ENCODE results near the gene TMEM18. TPM values are rescaled to one million over a fixed set of nuclear protein-coding genes. Genes with fewer than 3 reads are reported as not detected.
"Not testable (repeated sequence)": the region's sequence is repeated elsewhere in the genome, so short reads cannot be mapped to it uniquely, and the experiment has no call there.

Gene TMEM18
- total RNA-seq, 2 experiments from 2014 or later: 32.6 to 34.5 TPM

DNA sequence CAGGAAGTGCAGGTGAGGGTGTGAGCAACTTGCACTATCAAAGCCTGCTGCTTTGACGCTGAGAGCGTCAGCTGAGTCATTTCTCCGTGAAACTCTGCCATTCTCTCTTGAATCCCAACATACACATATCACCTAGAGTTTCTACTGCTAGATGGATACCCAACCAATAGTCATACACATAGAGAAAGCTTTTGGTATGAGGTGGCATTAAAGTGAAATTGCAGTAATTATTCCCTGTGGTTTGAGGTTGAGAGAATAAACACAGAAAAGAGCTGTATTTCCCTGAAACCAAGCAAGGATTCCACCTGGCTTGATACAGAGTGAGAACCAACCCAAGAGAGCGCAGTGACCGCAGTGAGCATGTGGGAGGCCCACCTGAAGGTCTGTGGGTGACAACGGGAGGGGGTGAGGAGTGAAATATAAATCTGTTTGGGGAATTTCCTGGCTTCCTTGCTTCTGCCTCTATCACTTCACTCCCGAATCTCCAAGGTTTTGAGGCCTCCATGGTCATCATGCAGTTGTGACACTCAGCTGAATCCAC is 28.8 kb upstream of the TMEM18 start:
- peak; percentile 21 for DNase-seq
- Mint-ChIP-seq H3K9me3 (peaks cover 5% of the 10 kb centered on the region), H3K27ac (peak overlapping the region; percentile 61), H3K27me3 (peaks cover 11% of the 10 kb centered on the region), H3K4me1 (peaks cover 13% of the 10 kb centered on the region), H3K4me3 (no peak overlapping the region), H3K36me3 (no peaks in the 10 kb centered on the region)

- H3K36me3 Mint-ChIP-seq, H3K9me3 Mint-ChIP-seq, H3K27ac Mint-ChIP-seq, H3K4me3 Mint-ChIP-seq, DNase-seq: not testable (repeated sequence)
- peaks cover 13% of the 10 kb centered on the region for H3K4me1 Mint-ChIP-seq
- H3K27me3 Mint-ChIP-seq: peaks cover 22% of the 10 kb centered on the region
Measured at GRCh38 chr2:702765-703164, 25.6 kb upstream of the TMEM18 start.

GRCh38 chr2:696999-697627 is 19.9 kb upstream of the TMEM18 start:
- peaks cover 3% of the 10 kb centered on the region for H3K9me3 Mint-ChIP-seq
- H3K4me1 Mint-ChIP-seq: peaks cover 5% of the 10 kb centered on the region
- H3K36me3 Mint-ChIP-seq: no peaks in the 10 kb centered on the region
- peaks cover 27% of the 10 kb centered on the region for H3K27me3 Mint-ChIP-seq
- no peak overlapping the region for H3K27ac Mint-ChIP-seq
- DNase-seq: no peak
- no peak overlapping the region for H3K4me3 Mint-ChIP-seq

DNA sequence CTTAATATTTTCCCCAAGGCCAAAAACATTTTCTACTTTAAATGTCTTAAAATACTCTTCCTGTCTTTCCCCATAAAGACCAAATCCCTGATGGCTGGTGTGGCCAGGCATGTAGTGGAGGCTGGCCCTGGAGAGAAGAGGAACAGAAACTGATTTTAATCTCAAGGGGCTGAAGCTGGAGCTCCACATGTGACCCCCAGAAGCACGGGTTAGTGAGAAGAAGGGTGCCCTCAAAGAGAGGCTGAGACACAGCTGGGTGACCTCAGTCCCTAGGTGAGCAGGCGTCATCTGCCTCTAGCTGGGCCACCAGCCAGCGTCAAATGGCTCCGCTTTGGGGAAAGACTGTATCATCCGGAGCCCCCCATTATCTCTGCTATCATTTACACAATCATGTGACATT is 19.3 kb upstream of the TMEM18 start:
- Mint-ChIP-seq H3K27me3 (peaks cover 26% of the 10 kb centered on the region), H3K36me3 (no peaks in the 10 kb centered on the region), H3K4me3 (no peak overlapping the region), H3K4me1 (peaks cover 5% of the 10 kb centered on the region), H3K27ac (no peak overlapping the region), H3K9me3 (peaks cover 3% of the 10 kb centered on the region)
- DNase-seq: no peak

DNA sequence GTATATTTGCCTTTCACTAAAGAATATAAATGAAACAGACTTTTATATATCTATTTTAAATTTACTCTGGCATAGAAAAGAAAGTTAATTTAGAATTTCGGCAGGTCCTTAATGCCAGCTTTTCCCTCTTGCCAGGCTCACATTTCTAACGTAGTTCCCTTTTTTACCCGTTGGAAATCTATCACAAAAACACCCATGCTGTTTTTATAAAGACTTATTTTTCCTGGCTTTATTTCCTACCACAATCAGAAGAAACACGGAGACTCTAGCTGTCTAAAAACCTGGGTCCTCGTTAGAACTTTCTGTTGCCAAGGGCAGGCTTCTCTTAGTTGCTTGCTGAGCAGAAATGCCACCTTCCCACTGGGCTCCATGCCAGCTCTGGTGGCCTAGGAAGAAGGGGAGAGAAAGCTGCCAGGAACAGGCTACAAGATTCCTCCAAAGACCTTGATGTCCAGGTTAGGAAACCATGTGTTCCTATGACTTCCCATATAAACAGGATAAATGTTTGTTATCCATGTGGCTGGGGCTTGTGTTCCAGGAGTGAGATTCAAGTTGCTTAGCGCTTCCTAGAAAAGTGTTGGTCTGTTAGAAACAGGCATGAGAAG is 17.8 kb upstream of the TMEM18 start:
- no peak for DNase-seq
- Mint-ChIP-seq H3K4me3 (no peak overlapping the region), H3K9me3 (peaks cover 2% of the 10 kb centered on the region), H3K36me3 (no peaks in the 10 kb centered on the region), H3K27ac (no peak overlapping the region), H3K27me3 (peaks cover 35% of the 10 kb centered on the region), H3K4me1 (peaks cover 5% of the 10 kb centered on the region)

GRCh38 chr2:694174-694573 is 17.0 kb upstream of the TMEM18 start:
- no peak overlapping the region for H3K4me3 Mint-ChIP-seq
- no peaks in the 10 kb centered on the region for H3K36me3 Mint-ChIP-seq
- H3K9me3 Mint-ChIP-seq: no peaks in the 10 kb centered on the region

GRCh38 chr2:693606-694005 is 16.4 kb upstream of the TMEM18 start:
- no peak for DNase-seq
- Mint-ChIP-seq H3K4me1 (peaks cover 5% of the 10 kb centered on the region), H3K36me3 (no peaks in the 10 kb centered on the region), H3K27me3 (peaks cover 34% of the 10 kb centered on the region), H3K27ac (no peak overlapping the region), H3K9me3 (no peaks in the 10 kb centered on the region), H3K4me3 (no peak overlapping the region)

More at GRCh38 chr2:694174-694573, 17.0 kb upstream of the TMEM18 start:
- Mint-ChIP-seq H3K27me3 (peaks cover 36% of the 10 kb centered on the region), H3K4me1 (peaks cover 5% of the 10 kb centered on the region), H3K27ac (no peak overlapping the region)
- no peak for DNase-seq

DNA sequence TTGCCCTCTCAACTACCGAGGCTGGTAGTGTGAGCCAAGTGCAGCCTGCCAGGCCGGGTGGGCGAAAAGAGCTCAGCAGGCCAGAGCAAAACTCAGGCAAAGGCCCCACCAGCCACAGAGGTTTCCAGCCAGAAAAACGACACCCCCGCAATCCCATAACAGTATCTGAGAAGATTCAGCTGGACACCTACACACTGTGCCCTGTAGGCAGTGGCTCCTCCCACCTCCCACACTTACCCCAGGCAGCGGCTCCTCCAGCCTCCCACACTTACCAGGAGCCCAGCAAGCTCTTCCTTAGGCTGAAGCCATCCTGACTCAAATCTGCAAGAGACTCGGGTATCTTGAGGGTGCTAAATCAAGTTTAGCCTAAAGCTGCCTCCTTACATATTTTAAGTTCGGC is 15.6 kb upstream of the TMEM18 start:
- peaks cover 33% of the 10 kb centered on the region for H3K27me3 Mint-ChIP-seq
- H3K9me3 Mint-ChIP-seq: no peaks in the 10 kb centered on the region

DNA sequence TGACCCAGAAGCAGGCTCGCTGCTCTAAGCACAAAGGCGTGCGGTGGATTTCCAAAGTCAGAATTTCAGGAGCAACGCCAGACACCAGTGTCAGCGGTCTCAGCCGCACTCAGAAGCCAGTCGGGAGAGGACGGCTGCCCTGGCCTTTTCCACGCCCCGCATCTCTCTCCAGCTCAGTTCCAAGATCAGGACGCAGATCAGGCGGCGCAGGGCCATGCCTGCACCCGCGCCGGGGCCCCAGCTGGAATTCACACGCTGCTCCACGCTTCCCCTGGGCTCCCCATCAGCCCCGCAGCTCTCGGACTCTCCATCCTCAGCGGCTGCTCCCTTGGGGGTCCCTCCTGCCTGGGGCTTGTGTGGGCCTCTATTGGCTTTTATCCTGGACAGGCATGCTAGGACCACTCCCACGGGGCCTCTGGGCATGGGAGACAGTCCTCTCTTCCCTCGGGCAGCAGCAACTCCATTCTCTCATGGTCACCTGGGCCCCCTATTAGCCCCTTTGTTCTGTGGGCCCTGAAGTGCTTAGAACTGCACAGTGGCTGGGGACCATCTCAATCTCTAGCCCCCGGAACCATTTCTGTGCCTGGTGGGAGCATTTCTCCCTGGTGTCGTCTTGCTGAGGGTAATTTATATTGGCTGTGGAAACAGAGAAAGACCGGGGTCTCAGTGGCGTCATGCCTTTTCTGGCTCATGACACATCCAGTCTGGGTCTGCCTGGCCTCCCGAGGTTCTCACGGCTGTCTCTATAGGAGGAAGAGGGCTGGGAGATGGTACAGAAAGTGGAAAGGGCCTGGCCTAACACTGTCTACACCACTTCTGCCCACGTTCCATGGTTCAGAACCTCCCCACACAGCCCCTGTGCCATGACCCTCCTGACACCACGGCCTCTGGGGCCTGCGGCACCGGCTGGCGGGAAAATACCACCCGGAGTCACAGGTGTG is 14.9 kb upstream of the TMEM18 start:
- DNase-seq: no peak
- H3K4me3 Mint-ChIP-seq: no peak overlapping the region
- peaks cover 31% of the 10 kb centered on the region for H3K27me3 Mint-ChIP-seq
- peaks cover 5% of the 10 kb centered on the region for H3K4me1 Mint-ChIP-seq
- H3K36me3 Mint-ChIP-seq: no peaks in the 10 kb centered on the region
- H3K9me3 Mint-ChIP-seq: no peaks in the 10 kb centered on the region
- H3K27ac Mint-ChIP-seq: no peak overlapping the region

More for the DNA sequence above, 15.6 kb upstream of the TMEM18 start:
- Mint-ChIP-seq H3K27ac (no peak overlapping the region), H3K4me3 (no peak overlapping the region), H3K36me3 (no peaks in the 10 kb centered on the region), H3K4me1 (peaks cover 5% of the 10 kb centered on the region)
- DNase-seq: no peak

DNA sequence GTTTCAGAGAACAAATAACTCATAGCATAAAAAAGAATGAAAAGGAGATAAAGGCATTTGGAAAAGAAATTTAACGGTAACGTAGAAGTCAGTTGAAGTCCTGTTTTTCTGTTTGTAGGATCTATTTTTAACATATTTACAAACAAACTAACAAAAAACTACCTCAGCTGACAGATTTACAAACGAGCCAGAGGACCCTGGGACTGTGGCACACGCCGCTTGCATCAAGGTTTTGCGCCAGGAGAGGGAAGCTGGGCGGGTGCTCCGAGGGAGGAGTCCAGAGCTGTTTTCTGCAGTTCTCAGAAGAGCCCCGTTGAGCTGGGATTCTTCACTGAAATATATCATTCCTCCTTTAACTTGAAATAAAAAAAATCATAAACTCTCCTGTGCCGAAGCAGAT is 13.6 kb upstream of the TMEM18 start:
- Mint-ChIP-seq H3K4me3 (no peak overlapping the region), H3K4me1 (peaks cover 4% of the 10 kb centered on the region), H3K9me3 (peaks cover 2% of the 10 kb centered on the region), H3K27me3 (peaks cover 23% of the 10 kb centered on the region), H3K27ac (no peak overlapping the region), H3K36me3 (peaks cover under 1% of the 10 kb centered on the region)
- DNase-seq: no peak

GRCh38 chr2:689877-690510 is 12.8 kb upstream of the TMEM18 start:
- Mint-ChIP-seq H3K9me3 (peaks cover 10% of the 10 kb centered on the region), H3K36me3 (peaks cover 9% of the 10 kb centered on the region), H3K4me1 (peaks cover 4% of the 10 kb centered on the region), H3K27me3 (peaks cover 23% of the 10 kb centered on the region), H3K27ac (no peak overlapping the region), H3K4me3 (no peak overlapping the region)
- no peak for DNase-seq

- Mint-ChIP-seq H3K27ac (no peak overlapping the region), H3K9me3 (peaks cover 15% of the 10 kb centered on the region), H3K4me1 (peaks cover 4% of the 10 kb centered on the region), H3K4me3 (no peak overlapping the region), H3K36me3 (peaks cover 15% of the 10 kb centered on the region), H3K27me3 (peaks cover 23% of the 10 kb centered on the region)
- no peak for DNase-seq
Measured at GRCh38 chr2:689237-689636, 12.0 kb upstream of the TMEM18 start.

GRCh38 chr2:688504-689076 is 11.4 kb upstream of the TMEM18 start:
- Mint-ChIP-seq H3K9me3 (peaks cover 19% of the 10 kb centered on the region), H3K27me3 (peaks cover 23% of the 10 kb centered on the region), H3K27ac (no peak overlapping the region), H3K4me1 (peaks cover 4% of the 10 kb centered on the region), H3K4me3 (no peak overlapping the region), H3K36me3 (peaks cover 19% of the 10 kb centered on the region)
- DNase-seq: no peak

DNA sequence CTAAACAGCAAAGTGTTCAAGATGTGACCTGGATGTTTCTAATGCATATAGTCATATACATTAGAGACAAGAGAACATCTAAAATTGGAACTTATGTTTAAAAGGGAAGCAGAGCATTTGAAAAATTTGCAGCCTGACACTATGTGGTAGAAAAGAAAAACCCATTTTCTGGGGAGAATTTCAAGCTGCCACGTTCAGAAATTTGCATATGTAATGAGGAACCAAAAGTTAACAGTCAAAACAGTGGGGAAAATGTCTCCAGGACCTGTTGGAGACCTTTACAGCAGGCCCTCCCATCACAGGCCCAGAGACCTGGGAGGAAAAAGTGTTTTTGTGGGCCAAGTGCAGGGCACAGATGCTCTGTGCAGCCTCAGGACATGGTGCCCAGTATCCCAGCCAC is 8.2 kb upstream of the TMEM18 start:
- H3K9me3 Mint-ChIP-seq: peaks cover 19% of the 10 kb centered on the region
- H3K36me3 Mint-ChIP-seq: peaks cover 24% of the 10 kb centered on the region
- peaks cover 16% of the 10 kb centered on the region for H3K27me3 Mint-ChIP-seq
- no peak overlapping the region for H3K27ac Mint-ChIP-seq
- DNase-seq: no peak
- H3K4me1 Mint-ChIP-seq: no peaks in the 10 kb centered on the region
- no peak overlapping the region for H3K4me3 Mint-ChIP-seq
